ENCODE results near the gene GPI. TPM values are rescaled to one million over a fixed set of nuclear protein-coding genes. Genes with fewer than 3 reads are reported as not detected.
"Not testable (repeated sequence)": the region's sequence is repeated elsewhere in the genome, so short reads cannot be mapped to it uniquely, and the experiment has no call there.

GPI gene
- polyA plus RNA-seq, 10 donors, result 133 to 172 (median 153) TPM

- peak in 1 of 3 donors; percentile 30 for DNase-seq
These were observed 2.0 kb downstream of the GPI start for GRCh38 chr19:34366738-34367623.

- DNase-seq, result no peak
These were observed 2.6 kb downstream of the GPI start for GRCh38 chr19:34367624-34367957.

GRCh38 chr19:34368338-34368737 is 3.3 kb downstream of the GPI start:
- no peak for DNase-seq

- not testable (repeated sequence) for DNase-seq
These were observed 4.2 kb downstream of the GPI start for GRCh38 chr19:34369166-34369565.

- no peak for DNase-seq
These were observed 5.1 kb downstream of the GPI start for GRCh38 chr19:34370117-34370516.

GRCh38 chr19:34370983-34371382 is 6.0 kb downstream of the GPI start:
- DNase-seq, result no peak

GRCh38 chr19:34373601-34374288 is 8.7 kb downstream of the GPI start:
- DNase-seq, result no peak

GRCh38 chr19:34375598-34375997 is 10.6 kb downstream of the GPI start:
- DNase-seq, result no peak

- no peak for DNase-seq
These were observed 15.7 kb downstream of the GPI start for GRCh38 chr19:34380639-34381241.

GRCh38 chr19:34381399-34382251 is 16.6 kb downstream of the GPI start:
- no peak for DNase-seq

GRCh38 chr19:34382471-34382870 is 17.5 kb downstream of the GPI start:
- DNase-seq, result no peak

- DNase-seq, result no peak
These were observed 18.6 kb downstream of the GPI start for GRCh38 chr19:34383599-34383998.

GRCh38 chr19:34386645-34387445 is 21.8 kb downstream of the GPI start:
- DNase-seq, result no peak

- no peak for DNase-seq
These were observed 22.4 kb downstream of the GPI start for GRCh38 chr19:34387446-34387810.

- DNase-seq, result not testable (repeated sequence)
These were observed 23.7 kb downstream of the GPI start for GRCh38 chr19:34388745-34389144.

- DNase-seq, result no peak
These were observed 26.8 kb downstream of the GPI start for GRCh38 chr19:34391813-34392212.

GRCh38 chr19:34393031-34393430 is 28.0 kb downstream of the GPI start:
- no peak for DNase-seq

- peak; percentile 77 to 88 (median 83) for DNase-seq
These were observed 28.6 kb downstream of the GPI start for GRCh38 chr19:34393629-34394028.

GRCh38 chr19:34397853-34398252 is 32.9 kb downstream of the GPI start:
- DNase-seq, result no peak

GRCh38 chr19:34399886-34400285 is 34.9 kb downstream of the GPI start:
- no peak for DNase-seq

- not testable (repeated sequence) for DNase-seq
These were observed 35.8 kb downstream of the GPI start for GRCh38 chr19:34400844-34401243.
